Activated effector memory CD4-positive, alpha-beta T cell treated with anti-CD3 and anti-CD28 coated beads, Interleukin-2, amount 50 U/mL, for 16 hours (primary cell): ENCODE data around the gene PICALM.
"Not testable (repeated sequence)": the region's sequence is repeated elsewhere in the genome, so short reads cannot be mapped to it uniquely, and the experiment has no call there.

Source experiments
- DNase-seq: peaks from one replicate; pipeline ENCODE4 v3.0.0-alpha.2; 2020

PICALM gene

DNA sequence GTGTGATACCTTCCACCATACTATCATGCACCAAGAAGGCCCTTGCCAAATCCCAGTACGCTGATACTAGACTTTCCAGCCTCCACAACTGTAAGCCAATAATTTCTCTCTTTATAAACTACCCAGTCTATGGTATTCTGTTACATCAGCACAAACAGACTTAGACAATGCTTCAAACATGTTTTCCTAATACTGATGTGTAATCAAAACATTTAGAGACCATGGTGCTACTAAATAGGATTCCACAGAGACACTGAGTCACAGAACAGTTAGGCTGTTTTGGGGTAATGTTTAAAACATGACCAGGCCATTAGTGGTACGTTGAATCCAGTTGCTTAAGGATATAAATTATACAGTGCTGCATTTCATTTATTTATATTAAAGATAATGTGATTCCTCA, 103.7 kb downstream of the PICALM start:
- DNase-seq, result no peak

DNA sequence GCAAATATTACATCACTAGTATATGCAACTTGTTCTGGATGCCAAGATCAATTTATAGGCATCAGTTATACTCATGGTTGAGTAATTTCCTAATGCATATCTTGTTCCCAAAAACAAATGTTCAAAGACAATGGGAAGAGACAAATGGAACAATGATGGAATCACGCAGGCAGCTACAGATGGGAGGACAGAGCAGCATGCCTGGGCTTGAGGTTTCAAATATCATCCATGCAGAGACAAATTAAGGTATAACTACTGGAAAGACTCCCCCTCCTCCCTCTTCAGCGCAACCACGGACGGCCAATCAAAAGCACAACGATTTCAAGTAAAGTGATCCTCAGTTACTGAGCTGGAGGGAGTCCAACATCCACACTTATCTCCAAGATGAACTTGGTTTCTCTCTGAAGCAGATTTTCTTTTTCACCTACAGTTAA, 106.9 kb downstream of the PICALM start:
- DNase-seq, result no peak

DNA sequence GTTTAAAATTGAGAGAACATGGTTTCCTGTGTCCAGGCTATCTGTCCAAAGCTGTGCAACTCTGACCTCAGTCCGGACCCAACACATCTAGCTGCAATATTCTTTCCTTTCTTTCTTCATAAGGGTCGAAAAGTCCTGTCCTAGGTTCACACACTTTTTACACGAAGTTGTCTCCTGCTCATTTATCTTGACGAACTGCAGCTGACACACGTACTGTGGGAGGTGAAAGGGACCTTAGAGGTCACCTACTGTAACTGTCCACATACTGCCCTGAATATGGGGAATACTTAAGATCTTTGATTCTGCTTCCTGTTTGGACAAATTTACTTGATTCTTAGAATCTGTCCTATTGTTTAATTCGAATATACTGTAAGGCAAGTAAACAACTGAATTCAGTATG, 107.8 kb downstream of the PICALM start:
- no peak for DNase-seq

GRCh38 chr11:85960678-85961077, 108.2 kb downstream of the PICALM start:
- DNase-seq, result no peak

- no peak for DNase-seq
Observed at GRCh38 chr11:85955531-85955930, 113.4 kb downstream of the PICALM start.

GRCh38 chr11:85953491-85954143, 115.3 kb downstream of the PICALM start:
- no peak for DNase-seq

DNA sequence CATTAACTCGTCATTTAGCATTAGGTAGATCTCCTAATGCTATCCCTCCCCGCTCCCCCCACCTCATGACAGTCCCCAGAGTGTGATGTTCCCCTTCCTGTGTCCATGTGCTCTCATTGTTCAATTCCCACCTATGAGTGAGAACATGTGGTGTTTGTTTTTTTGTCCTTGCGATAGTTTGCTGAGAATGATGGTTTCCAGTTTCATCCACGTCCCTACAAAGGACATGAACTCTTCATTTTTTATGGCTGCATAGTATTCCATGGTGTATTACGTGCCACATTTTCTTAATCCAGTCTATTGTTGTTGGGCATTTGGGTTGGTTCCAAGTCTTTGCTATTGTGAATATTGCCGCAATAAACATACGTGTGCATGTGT, 116.8 kb downstream of the PICALM start:
- not testable (repeated sequence) for DNase-seq

GRCh38 chr11:85951428-85952107, 117.3 kb downstream of the PICALM start:
- DNase-seq, result no peak

GRCh38 chr11:85951049-85951405, 117.9 kb downstream of the PICALM start:
- no peak for DNase-seq

DNA sequence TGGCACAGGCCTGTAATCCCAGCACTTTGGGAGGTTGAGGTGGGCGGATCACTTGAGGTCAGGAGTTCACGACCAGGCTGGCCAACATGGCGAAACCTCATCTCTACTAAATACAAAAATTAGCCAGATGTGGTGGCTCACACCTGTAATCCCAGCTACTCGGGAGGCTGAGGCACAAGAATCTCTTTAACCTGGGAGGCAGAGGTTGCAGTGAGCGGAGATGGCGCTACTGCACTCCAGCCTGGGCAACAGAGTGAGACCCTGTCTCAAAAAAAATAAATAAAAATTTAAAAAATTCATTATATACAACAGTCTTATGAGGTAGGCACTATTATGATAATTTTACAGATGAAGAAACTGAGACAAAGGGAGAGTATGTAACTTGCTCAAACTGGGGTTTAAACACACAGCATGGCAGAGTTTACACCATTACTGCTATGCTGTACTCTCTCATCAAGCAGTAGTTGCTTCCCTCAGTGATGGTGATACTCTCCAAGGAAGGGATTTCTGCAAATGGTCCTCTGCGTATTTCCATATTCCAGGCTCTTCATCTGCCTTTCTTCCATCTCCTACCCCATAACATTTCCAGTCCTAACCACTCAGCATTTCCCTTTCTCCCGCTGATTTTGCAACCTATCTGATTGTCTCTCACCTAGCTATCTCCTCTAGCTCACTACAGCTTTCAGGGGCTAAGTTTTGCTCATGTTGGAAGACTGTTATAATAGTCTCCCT, 118.4 kb downstream of the PICALM start:
- DNase-seq, result no peak

DNA sequence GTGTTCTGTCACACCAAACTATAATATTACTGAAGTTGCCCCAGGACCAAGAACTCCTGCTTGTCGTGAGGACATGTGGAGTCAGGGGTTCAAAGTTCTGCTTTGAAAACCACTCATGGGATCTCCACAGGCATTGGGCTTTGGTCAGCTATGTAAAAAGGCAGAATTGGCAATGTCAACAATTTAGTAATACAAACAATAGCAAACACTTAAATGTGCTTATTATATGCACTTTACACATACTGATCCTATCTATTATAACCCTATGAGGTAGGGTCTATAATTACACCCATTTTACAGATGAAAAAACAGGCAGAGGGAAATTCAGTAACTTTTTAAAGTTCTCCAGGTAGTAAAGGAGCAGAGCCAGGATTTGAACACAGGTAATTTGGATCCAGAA, 119.1 kb downstream of the PICALM start:
- no peak for DNase-seq

- no peak for DNase-seq
Observed at GRCh38 chr11:85948884-85949283, 120.0 kb downstream of the PICALM start.

DNA sequence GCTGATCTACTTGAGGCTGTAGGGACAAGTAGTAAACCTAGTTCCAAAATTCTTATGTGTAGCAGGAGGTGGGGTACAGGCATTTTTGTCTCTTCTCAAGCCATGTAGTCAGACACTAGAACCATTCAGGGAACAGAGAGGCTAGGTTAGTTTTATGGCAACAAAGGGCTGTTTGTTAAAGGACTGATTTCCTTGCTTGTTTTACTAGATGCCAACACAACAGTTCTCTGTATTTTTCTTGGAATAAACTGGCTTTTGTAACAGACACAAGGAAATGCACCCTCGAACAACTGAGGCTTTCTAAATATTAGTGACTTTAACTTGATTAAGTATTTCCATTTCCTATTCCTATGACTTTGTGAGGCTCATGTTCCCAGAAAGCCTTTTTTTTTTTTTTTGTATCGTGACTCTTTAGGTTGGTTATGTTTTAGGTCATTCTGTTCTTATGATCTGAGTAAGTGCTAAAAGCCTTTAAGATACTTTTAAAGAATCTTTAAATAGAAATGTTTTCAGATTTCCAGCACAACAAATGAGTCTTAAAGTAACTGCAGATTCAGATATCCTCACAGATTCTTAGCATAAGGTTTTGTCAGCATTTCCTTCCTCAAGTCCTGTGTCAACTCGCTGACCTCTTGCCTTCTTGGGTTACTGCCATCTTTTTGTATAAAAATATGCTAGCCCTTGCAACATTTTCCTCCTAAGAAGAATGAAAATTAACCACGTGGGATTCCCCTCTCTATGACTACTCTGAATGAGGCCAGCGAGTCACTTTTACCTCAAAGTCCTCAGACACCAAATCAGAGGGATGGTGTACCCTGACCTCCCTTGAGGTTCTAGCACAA, 121.2 kb downstream of the PICALM start:
- no peak for DNase-seq

DNA sequence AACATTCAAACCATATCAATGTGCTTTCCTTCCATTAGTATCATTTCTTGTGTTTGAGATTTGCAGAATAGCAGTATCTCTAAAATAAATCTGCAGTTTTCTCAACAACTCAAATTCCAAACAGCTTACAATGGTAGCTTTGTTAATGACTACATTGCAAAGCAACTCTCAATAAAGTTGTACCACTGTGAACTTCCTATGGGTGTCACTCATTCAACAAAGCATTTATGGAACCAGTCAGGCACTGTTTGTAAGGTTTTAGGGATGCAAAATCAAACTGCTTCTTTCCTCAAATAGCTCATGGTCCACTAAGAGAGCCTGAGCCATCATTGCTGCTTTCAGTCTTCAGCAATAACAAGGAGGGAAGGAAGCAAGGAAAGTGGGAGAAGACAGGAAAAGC, 122.7 kb downstream of the PICALM start:
- DNase-seq, result no peak

GRCh38 chr11:85945788-85946187, 123.1 kb downstream of the PICALM start:
- no peak for DNase-seq

GRCh38 chr11:85945296-85945695, 123.6 kb downstream of the PICALM start:
- no peak for DNase-seq

DNA sequence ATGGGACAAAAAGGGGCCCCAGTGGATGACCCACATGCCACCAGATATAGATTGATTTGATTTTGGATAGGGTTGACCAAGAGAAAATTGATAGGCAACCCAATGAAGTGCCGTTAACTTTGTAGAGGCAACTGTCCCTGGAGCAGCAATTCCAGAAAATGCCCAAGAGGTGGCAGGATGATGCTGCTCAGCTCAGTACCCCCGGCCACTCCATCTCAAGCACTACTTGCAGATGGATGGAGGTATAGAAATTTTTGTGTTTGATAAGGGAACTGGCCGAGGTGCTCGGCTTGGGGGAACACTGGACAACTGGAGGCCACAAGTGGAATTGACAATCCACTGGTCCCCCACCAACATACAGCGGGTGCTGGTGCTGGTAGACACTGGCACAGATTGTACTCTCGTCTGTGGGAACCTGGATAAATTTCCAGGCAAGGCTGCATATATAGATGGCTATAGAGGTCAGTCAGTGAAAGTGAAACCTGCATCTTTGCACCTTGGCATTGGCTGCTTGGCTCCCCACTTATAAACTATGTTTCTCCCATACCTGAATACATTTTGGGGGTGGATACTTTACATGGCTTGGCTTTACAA, 127.4 kb downstream of the PICALM start:
- DNase-seq, result no peak

GRCh38 chr11:85939099-85940015, 129.5 kb downstream of the PICALM start:
- DNase-seq, result no peak

- DNase-seq, result no peak
Observed at GRCh38 chr11:85937835-85938234, 131.0 kb downstream of the PICALM start.

- no peak for DNase-seq
Observed at GRCh38 chr11:85935751-85936150, 133.1 kb downstream of the PICALM start.

- no peak for DNase-seq
Observed at GRCh38 chr11:85934596-85935169, 134.2 kb downstream of the PICALM start.
